Muscle of leg (tissue), 11 donors: ENCODE data around the gene PRTN3. TPM values are rescaled to one million over a fixed set of nuclear protein-coding genes. Genes with fewer than 3 reads are reported as not detected.

Experiments used
- DNase-seq: peaks from one replicate; pipeline ENCODE4 v3.0.0; 2013
- H3K27ac ChIP-seq: one replicate; pipeline ENCODE4 v1.5.1; 2013; ENCODE audit warnings: mild to moderate bottlenecking, low read length, control low read depth
- H3K27me3 ChIP-seq: one replicate; pipeline ENCODE4 v1.6.1; 2013; ENCODE audit warnings: low read length; ENCODE audit not compliant: control insufficient read depth, insufficient read depth
- H3K36me3 ChIP-seq: one replicate; pipeline ENCODE4 v1.6.1; 2013; ENCODE audit warnings: low read length; ENCODE audit not compliant: control insufficient read depth, insufficient read depth
- H3K4me1 ChIP-seq: one replicate; pipeline ENCODE4 v1.6.1; 2013; ENCODE audit warnings: low read length; ENCODE audit not compliant: control insufficient read depth, insufficient read depth
- H3K4me3 ChIP-seq: one replicate; pipeline ENCODE4 v1.5.1; 2013; ENCODE audit warnings: low read length, control low read depth
- H3K9me3 ChIP-seq: replicated peaks from 2 replicates; pipeline ENCODE4 v1.6.1; 2013; ENCODE audit warnings: low read depth, low read length; ENCODE audit not compliant: control insufficient read depth
- WGBS: methylation state at CpG from one replicate; pipeline ENCODE4 v1.1.5; 2013; ENCODE audit warnings: missing lambda C conversion rate; ENCODE audit not compliant: insufficient coverage; 5-methylcytosine and 5-hydroxymethylcytosine counted together
- polyA plus RNA-seq, 8 donors: library from polyadenylated mRNA; unstranded; fragments of 120-200 nt; gene quantifications; one replicate each; pipeline versions ENCODE4 v1.2.1 to v1.2.3, GENCODE V29; 2013; ENCODE audit warnings: inconsistent platforms in 1 of 8, low replicate concordance in 1 of 8; ENCODE audit not compliant: insufficient read length in 8 of 8, insufficient read depth in 1 of 8
- total RNA-seq: library from RNA; stranded (reverse); fragments of 120-200 nt; gene quantifications from one replicate; pipeline ENCODE4 v1.2.4, GENCODE V29; 2013

Gene PRTN3
- total and polyA plus RNA-seq, 9 donors, result 0.44 to 11.6 (median 3.8) TPM

DNA sequence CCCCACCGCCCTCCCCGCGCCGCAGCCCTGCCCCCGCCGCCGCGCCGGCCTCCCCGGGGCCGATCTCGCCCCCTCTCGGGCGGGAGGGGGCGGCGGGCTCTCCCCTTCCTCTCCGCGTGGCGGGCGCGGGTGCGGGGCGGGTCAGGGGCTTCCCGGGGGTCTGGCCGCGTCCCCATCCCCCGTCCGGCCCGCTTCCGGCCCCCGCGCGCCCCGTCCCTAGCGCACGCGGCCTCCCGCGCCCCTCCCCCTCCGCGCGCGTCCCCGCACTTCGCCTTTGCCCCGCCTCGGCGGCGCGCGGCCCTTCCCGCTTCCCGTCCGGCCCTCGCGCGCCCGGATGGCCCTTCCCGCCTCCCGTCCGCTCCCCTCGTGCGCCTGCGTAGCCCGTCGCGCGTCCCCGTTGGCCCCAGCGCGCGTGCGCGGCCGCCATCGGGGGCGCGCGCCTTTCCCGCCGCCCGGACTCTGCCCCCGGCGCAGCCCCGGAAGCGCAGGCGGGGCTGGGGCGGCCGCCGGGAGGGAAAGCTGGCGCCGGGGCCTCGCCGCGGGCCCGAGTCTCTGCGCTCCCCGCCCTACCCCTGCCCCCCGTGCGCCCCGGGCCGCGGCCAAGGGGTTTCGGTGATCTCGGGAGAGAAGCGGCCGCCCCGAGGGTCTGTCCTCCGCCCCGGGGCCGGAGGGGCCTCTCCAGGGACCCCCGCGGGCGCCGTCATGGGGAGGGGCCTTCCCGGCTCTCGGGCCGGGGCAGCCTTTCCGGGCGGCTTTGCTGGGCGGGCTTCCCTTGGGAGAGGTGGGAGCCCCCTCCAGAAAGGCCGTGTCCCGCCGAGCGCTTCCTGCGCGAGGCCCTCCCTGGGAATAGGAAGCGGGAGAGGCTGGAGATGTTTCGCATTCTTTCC lies 43.0 kb upstream of the PRTN3 start:
- Histone ChIP-seq H3K4me3 (peak overlapping the region; percentile 88), H3K9me3 (no peaks in the 10 kb centered on the region), H3K36me3 (peaks cover 33% of the 10 kb centered on the region), H3K27me3 (no peaks in the 10 kb centered on the region), H3K27ac (peak overlapping the region; percentile 83), H3K4me1 (peaks cover 62% of the 10 kb centered on the region)
- under 1% methylated on average over 117 of the region's 129 CpGs for WGBS
- peak; percentile 97 for DNase-seq

GRCh38 chr19:798415-799075 lies 42.3 kb upstream of the PRTN3 start:
- Histone ChIP-seq H3K27me3 (no peaks in the 10 kb centered on the region), H3K36me3 (peaks cover 39% of the 10 kb centered on the region), H3K4me1 (peaks cover 70% of the 10 kb centered on the region), H3K4me3 (peak overlapping the region; percentile 88), H3K9me3 (no peaks in the 10 kb centered on the region), H3K27ac (peak overlapping the region; percentile 83)
- WGBS, result under 1% methylated on average over 35 of the region's 44 CpGs
- DNase-seq, result peak; percentile 25

GRCh38 chr19:799076-799881 lies 41.5 kb upstream of the PRTN3 start:
- DNase-seq, result peak; percentile 42
- Histone ChIP-seq H3K4me3 (peak overlapping the region; percentile 88), H3K4me1 (peaks cover 72% of the 10 kb centered on the region), H3K9me3 (no peaks in the 10 kb centered on the region), H3K27ac (peak overlapping the region; percentile 83), H3K36me3 (peaks cover 47% of the 10 kb centered on the region), H3K27me3 (no peaks in the 10 kb centered on the region)
- WGBS, result 6% methylated on average over 22 of the region's 28 CpGs

DNA sequence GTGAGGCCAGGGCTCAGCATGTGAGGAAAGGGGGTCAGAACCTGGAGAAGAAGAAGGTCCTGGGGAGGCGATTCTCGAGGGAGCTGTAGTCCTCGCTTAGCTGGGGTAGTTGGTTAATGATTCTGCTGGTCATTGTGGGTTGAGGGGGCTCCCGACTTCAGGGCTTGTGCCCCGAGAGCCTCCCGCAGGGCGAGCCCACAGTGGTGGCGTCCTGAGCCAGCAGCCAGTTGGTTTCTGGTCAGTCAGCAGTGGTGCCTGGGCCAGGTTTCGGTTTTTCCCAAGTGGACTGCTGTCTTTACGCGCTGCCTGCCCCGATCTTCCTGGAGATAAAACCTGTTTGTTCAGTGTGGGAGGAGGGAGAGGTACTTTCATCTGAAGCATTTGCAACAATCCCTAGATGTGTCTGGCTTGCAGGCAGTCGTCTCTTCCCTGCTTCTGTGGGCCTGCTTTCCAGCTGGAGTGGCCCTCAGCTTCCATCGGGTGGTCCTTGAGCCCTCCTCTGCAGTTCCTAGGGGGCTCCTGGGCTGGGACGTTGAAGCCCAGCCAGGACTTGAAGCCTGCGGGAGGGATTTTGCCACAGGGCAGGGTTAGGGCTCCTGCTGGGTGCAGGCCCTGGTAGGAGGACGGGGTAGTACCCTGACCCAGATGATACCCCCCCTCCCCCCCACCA lies 40.3 kb upstream of the PRTN3 start:
- peaks cover 59% of the 10 kb centered on the region for H3K36me3 ChIP-seq
- H3K4me3 ChIP-seq, result peak overlapping the region; percentile 4
- H3K27me3 ChIP-seq, result no peaks in the 10 kb centered on the region
- H3K9me3 ChIP-seq, result no peaks in the 10 kb centered on the region
- 51% methylated on average over 10 of the region's 17 CpGs for WGBS
- peaks cover 63% of the 10 kb centered on the region for H3K4me1 ChIP-seq
- peak overlapping the region; percentile 24 for H3K27ac ChIP-seq
- peak; percentile 7 for DNase-seq

DNA sequence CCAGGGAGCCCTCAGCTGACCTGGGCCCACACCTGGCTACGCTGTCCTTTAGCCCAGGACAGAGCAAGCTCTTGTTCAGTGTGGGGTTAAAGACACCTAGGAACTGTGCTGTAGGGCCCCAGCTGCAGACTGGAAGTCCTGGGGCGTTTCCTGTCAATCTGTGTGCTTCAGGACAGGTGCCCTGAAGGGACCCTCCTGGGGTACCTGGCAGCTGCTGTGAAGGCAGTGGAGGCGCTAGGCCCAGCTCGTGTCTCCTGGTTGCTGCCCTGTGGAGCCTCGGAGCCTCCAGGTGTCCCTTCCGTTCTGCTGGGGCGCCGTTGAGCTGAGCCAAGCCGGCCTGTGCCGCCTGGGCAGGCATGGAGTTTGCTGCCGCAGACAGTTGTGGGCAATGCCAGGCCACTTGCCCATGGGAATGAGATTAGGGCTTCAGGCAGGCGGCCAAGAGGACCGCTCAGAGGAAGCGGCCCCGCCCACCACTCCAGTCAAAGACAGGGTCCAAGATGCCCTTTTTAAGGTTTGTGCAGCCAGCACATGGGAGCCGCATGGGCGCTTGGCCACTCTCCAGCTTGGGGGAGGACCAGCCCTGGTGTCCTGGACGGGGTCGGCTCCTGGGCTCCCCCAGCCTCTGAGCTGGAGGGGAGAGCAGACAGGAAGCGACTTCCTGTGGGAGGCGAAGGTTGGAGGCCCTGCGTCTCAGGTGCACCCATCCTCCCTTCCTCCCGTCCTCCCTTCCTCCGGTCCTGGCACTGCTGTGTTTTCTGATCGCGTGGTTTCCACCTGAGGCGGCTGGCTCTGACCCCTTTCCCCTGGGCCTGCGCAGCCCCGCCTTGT lies 39.6 kb upstream of the PRTN3 start:
- H3K9me3 ChIP-seq, result no peaks in the 10 kb centered on the region
- peaks cover 62% of the 10 kb centered on the region for H3K36me3 ChIP-seq
- DNase-seq, result peak; percentile 51
- H3K4me3 ChIP-seq, result peak overlapping the region; percentile 4
- peak overlapping the region; percentile 82 for H3K27ac ChIP-seq
- peaks cover 56% of the 10 kb centered on the region for H3K4me1 ChIP-seq
- no peaks in the 10 kb centered on the region for H3K27me3 ChIP-seq
- 27% methylated on average over 24 of the region's 29 CpGs for WGBS

DNA sequence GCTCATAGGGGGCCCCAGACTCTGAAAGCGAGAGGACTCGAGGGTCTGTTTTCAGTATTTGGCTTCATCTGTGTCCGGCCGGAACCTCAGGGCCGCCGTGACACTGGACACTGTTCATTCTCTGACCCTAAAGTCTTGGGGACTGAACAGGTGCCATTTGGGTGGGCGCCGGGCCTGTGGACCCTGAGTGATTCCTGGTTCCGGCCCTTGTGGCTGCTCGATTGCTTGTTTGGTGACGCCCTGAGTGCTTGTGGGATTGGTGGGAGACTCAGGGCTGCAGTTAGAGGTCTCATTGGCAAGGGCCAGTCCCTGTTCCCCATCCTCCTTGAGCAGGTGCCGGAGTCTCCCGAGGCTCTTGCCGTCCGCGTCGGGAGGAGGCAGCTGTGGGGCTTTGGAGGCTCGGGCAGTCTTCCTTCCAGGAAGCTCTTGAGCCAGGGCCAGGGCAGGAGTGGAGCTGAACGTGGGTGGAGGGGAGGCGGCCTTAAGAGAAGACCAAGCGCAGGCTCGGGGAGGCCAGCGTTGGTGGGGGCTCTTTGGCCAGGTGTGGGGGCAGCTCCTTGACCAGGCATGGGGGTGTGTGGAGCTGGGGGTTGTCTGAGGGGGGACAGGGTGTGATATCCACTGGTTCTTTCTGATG lies 38.8 kb upstream of the PRTN3 start:
- DNase-seq, result peak; percentile 72
- peaks cover 54% of the 10 kb centered on the region for H3K4me1 ChIP-seq
- no peaks in the 10 kb centered on the region for H3K27me3 ChIP-seq
- H3K4me3 ChIP-seq, result peak overlapping the region; percentile 0
- H3K36me3 ChIP-seq, result peaks cover 69% of the 10 kb centered on the region
- WGBS, result 18% methylated on average over 18 of the region's 23 CpGs
- no peaks in the 10 kb centered on the region for H3K9me3 ChIP-seq
- H3K27ac ChIP-seq, result peak overlapping the region; percentile 82

DNA sequence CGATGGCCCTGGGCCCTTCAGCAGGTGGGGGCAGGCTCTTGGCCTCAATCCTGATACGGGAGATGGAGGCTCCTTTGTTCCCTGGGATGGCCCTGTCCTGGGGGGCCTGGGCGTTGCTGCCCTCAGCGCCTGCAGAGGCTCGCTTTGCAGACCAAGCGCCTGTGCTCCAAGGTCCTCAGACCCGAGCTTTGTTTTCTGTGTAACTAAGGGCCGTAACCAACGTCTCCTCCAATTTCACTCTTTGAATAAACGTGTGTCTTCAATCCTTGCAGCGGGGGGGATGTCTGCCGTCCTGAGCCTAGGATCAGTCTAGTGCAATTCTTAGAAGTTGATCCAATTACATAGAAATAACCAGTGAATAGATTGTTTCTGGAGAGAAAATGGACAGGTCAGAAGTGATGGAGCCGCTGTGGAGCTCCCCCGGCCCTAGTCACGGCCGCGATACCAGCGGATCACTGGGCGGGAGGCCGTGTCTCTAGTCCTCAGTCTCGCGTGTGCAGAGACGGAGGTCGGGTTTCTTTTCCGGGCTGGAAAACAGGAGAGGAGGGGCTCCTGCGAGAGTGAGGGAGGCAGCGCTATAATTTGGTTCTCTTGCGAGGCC lies 38.2 kb upstream of the PRTN3 start:
- Histone ChIP-seq H3K27ac (peak overlapping the region; percentile 82), H3K4me3 (peak overlapping the region; percentile 0), H3K36me3 (peaks cover 75% of the 10 kb centered on the region), H3K27me3 (no peaks in the 10 kb centered on the region), H3K9me3 (no peaks in the 10 kb centered on the region), H3K4me1 (peaks cover 54% of the 10 kb centered on the region)
- WGBS, result 35% methylated on average over 21 of the region's 28 CpGs
- peak; percentile 81 for DNase-seq

- Histone ChIP-seq H3K36me3 (peaks cover 80% of the 10 kb centered on the region), H3K27me3 (no peaks in the 10 kb centered on the region), H3K27ac (peak overlapping the region; percentile 82), H3K4me3 (no peak overlapping the region), H3K9me3 (no peaks in the 10 kb centered on the region), H3K4me1 (peaks cover 54% of the 10 kb centered on the region)
- DNase-seq, result no peak
- 64% methylated on average over 17 of the region's 17 CpGs for WGBS
These were observed 37.7 kb upstream of the PRTN3 start for GRCh38 chr19:803099-803561.
